ENCODE results near the gene TMCO4.

The TMCO4 gene

DNA sequence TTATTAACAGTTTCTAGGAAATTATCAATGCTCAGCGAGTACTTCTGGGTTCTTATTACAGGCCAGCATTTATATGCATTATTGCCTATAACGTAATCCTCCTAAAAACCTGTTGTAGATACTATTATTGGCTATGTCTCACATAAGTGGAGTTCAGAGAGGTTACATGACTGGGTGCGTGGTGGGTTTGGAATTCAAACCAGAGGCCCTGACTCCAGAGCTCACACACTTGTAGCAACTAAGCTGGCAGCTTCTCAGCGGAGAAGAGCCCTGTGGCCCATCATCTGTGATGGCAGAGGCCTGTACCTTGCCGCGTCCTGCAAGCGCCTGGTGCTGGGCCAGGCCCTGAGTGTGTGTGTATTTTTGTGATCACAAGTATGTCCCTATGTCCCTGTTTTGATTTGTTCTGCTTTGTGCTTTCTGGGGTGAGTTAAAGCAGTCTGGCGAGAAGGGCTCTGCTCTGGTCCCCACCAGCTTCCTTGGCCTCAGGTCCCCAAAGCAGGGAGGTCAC, 68.3 kb downstream of the TMCO4 start:
- TF ChIP-seq, protein P1, sequence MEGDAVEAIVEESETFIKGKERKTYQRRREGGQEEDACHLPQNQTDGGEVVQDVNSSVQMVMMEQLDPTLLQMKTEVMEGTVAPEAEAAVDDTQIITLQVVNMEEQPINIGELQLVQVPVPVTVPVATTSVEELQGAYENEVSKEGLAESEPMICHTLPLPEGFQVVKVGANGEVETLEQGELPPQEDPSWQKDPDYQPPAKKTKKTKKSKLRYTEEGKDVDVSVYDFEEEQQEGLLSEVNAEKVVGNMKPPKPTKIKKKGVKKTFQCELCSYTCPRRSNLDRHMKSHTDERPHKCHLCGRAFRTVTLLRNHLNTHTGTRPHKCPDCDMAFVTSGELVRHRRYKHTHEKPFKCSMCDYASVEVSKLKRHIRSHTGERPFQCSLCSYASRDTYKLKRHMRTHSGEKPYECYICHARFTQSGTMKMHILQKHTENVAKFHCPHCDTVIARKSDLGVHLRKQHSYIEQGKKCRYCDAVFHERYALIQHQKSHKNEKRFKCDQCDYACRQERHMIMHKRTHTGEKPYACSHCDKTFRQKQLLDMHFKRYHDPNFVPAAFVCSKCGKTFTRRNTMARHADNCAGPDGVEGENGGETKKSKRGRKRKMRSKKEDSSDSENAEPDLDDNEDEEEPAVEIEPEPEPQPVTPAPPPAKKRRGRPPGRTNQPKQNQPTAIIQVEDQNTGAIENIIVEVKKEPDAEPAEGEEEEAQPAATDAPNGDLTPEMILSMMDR (conservative IDR thresholded peaks at IDR 0.05; ENCODE audit: low read depth, low read length): no peak
- H3K4me3 ChIP-seq (ENCODE audit: low read length): no peak overlapping the region
- DNase-seq (ENCODE audit: low read depth): no peak

DNA sequence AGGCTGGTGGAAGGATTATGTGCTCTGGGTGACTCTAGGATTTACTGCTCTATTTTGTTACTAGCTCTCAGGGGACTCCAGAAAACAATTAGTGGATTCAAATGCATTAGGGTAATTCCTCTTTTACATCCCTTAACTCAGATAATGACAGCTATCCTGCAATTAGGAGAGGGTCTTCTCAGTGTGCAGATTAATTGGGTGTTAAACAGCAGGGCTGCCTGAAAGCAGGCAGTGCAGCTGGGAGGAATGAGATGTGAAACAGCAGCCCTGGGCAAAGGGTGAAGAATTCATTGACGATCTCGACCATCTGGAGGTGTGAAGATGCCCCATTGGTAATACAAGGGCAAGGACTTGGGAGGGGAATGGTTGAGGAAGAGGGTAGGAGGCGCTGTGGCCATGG, 68.9 kb downstream of the TMCO4 start:
- TF ChIP-seq, protein P1 (conservative IDR thresholded peaks at IDR 0.05; ENCODE audit: low read depth, low read length): no peak
- H3K4me3 ChIP-seq (ENCODE audit: low read length): no peak overlapping the region
- no peak for DNase-seq (ENCODE audit: low read depth)

DNA sequence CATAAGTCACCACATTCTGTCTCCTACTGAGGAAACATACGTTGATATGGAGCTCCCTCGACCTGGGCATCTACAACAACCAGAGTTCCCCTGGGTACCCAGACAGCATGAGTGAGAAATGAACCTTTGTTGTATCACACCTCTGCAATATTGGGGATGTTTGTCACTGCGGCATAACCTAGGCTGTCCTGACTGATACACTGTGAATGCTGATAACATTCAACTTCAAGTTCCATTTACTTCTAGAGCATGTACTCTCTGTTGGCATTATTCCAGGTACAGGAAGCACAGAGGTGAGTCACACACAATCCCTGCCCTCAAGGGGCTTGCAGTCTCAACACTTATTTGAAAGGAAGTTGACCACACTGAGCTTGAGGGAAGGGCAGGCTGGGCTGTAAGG, 69.5 kb downstream of the TMCO4 start:
- no peak overlapping the region for H3K4me3 ChIP-seq (ENCODE audit: low read length)
- no peak for DNase-seq (ENCODE audit: low read depth)
- TF ChIP-seq, protein P1 (conservative IDR thresholded peaks at IDR 0.05; ENCODE audit: low read depth, low read length): no peak

DNA sequence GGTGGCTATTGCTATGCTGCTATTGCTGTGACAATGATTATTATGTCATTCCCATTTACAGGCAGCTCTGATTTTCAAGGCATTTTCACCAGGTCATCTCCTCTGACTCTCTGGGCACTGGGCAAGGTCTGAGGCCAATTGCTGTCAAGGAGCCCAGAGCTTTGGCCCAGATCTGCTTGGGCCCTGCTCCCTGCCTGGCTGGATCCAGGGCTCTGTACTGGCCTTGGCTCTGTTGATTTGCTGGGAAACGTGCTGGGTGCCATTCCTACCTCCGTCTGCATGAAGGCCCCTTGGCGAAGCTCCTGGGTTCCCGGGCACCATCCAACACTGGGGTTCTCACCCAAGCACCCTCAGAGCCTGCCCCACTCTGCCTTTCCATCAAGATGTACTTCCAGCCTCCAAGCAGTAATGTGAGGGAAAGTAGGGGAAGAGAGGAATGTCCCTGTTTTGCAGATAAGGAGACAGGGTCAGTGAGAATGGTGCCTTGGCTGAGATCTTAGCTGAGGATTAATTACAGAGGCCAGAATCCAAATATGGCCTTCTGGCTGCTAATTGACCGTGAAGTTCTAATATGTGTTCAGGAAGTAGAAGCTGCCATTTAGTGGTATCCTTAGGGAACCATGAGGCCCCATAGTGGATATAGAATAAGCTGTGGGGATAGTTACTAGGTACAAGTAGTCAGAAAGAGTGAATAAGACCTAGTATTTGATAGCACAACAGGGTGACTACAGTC, 71.1 kb downstream of the TMCO4 start:
- no peak for DNase-seq (ENCODE audit: low read depth)
- H3K4me3 ChIP-seq (ENCODE audit: low read length): no peak overlapping the region
- TF ChIP-seq, protein P1 (conservative IDR thresholded peaks at IDR 0.05; ENCODE audit: low read depth, low read length): no peak

DNA sequence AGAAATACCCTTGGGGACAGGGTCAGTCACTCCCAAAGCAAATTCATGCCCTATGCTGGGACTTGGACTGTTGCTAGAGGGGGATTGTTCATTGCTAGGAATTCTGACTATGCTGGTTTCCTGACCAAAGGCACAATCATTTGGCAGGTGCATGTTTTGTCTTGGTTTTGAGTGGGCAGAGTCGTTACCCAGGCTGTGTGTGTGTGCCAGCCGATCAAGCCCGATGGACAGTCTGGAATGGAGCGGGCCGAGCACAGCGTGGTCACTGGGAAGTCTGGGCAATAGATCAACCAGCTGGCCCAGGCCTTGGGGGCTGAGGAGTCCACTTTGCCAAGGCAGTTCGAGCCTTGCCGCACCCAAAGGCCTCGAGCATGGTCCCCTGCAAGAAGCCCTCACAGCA, 74.1 kb downstream of the TMCO4 start:
- TF ChIP-seq, protein P1 (conservative IDR thresholded peaks at IDR 0.05; ENCODE audit: low read depth, low read length): no peak
- H3K4me3 ChIP-seq (ENCODE audit: low read length): no peak overlapping the region
- DNase-seq (ENCODE audit: low read depth): no peak

DNA sequence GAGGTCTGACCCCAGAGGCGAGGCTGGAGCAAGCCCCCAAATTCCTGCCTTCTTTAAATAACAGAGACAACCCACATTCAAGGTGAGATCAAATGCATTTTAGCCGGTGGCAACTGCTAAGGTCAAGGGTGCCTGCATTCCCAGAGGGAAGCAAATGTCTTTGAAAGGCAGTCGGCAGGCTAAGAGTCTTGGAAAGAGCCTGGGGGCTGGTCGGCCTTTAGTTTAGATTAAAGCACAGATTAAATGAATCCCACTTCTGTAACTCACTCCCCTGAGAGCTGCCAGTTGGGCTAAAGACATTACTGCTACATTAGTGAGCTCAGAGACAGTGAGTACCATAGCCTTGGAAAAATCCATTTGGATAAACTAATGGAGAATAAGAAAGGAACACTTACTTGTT, 75.8 kb downstream of the TMCO4 start:
- DNase-seq (ENCODE audit: low read depth): no peak
- no peak overlapping the region for H3K4me3 ChIP-seq (ENCODE audit: low read length)
- TF ChIP-seq, protein P1 (conservative IDR thresholded peaks at IDR 0.05; ENCODE audit: low read depth, low read length): no peak

DNA sequence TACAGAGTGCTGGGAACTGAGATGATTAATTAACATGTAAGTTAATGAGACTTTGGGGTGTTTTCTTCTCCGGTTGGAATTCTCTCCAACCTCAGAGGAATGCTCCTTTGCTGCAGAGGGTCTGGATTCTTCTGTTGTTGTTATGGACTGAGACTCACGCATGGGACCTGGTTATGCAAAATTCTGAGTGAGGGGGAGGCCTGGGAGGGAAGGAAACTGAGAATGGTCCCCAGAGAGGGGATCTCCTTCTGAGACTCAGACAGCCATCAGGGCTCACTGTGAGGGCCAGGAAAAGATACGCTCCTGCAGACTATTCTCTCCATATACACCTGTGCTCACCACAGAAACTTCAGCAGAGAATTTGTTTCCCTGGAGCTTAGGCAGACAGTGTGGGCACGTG, 78.7 kb downstream of the TMCO4 start:
- no peak for DNase-seq (ENCODE audit: low read depth)
- no peak overlapping the region for H3K4me3 ChIP-seq (ENCODE audit: low read length)
- TF ChIP-seq, protein P1 (conservative IDR thresholded peaks at IDR 0.05; ENCODE audit: low read depth, low read length): no peak
